Keratinocyte (primary cell): ENCODE results near the gene KRTAP5-8. TPM values are rescaled to one million over a fixed set of nuclear protein-coding genes. Genes with fewer than 3 reads are reported as not detected.

Experiments
- DNase-seq: peaks from one replicate; pipeline ENCODE4 v3.0.0-alpha.2; 2011; ENCODE audit warnings: low read depth, missing footprints, low spot score
- FAIRE-seq: peaks from 2 replicates; lab custom pipeline; 2011; peaks lifted over from hg19 to GRCh38; lab: Jason Lieb, UNC
- H2AFZ ChIP-seq: 2 replicates; pipeline ENCODE4 v1.6.0; 2012; ENCODE audit warnings: low read length, control low read depth, inconsistent platforms; ENCODE audit not compliant: control insufficient read depth
- H3K27ac ChIP-seq: 2 replicates; pipeline ENCODE4 v1.5.1; 2011; ENCODE audit warnings: low read length; ENCODE audit not compliant: control insufficient read depth, insufficient read depth
- H3K27me3 ChIP-seq: 3 replicates; pipeline ENCODE4 v1.6.0; 2011; ENCODE audit warnings: low read length; ENCODE audit not compliant: control insufficient read depth, insufficient read depth; ENCODE audit errors: extremely low read depth
- H3K36me3 ChIP-seq, 2 experiments: 2 replicates in 1 of 2; 3 replicates in 1 of 2; pipeline ENCODE4 v1.5.1; 2011; ENCODE audit warnings: low read length in 2 of 2, mild to moderate bottlenecking in 1 of 2; ENCODE audit not compliant: control insufficient read depth in 2 of 2, insufficient read depth in 2 of 2; ENCODE audit errors: extremely low read depth in 1 of 2
- H3K4me1 ChIP-seq: 3 replicates; pipeline ENCODE4 v1.5.1; 2011; ENCODE audit warnings: low read length; ENCODE audit not compliant: control insufficient read depth, insufficient read depth; ENCODE audit errors: extremely low read depth
- H3K4me2 ChIP-seq: 3 replicates; pipeline ENCODE4 v1.6.0; 2011; ENCODE audit warnings: low read depth, low read length; ENCODE audit not compliant: control insufficient read depth, insufficient read depth; ENCODE audit errors: extremely low read depth
- H3K4me3 ChIP-seq, 3 experiments: fragments of 200-600 bp in 1 of 3; sonication (generic) in 1 of 3; 2 replicates in 2 of 3; 3 replicates in 1 of 3; pipeline ENCODE4 v1.5.1; 2011 to 2016; ENCODE audit warnings: low read length in 3 of 3, mild to moderate bottlenecking in 3 of 3, control low read depth in 2 of 3, inconsistent platforms in 1 of 3, low read depth in 1 of 3, mixed read lengths in 1 of 3, mixed run types in 1 of 3, moderate library complexity in 1 of 3; ENCODE audit not compliant: control insufficient read depth in 2 of 3, insufficient read depth in 2 of 3; ENCODE audit errors: extremely low read depth in 1 of 3
- H3K79me2 ChIP-seq: 2 replicates; pipeline ENCODE4 v1.6.0; 2012; ENCODE audit warnings: low read length; ENCODE audit not compliant: control insufficient read depth, insufficient read depth
- H3K9ac ChIP-seq: 3 replicates; pipeline ENCODE4 v1.6.0; 2011; ENCODE audit warnings: low read length; ENCODE audit not compliant: control insufficient read depth, insufficient read depth; ENCODE audit errors: extremely low read depth
- H3K9me1 ChIP-seq: 3 replicates; pipeline ENCODE4 v1.6.0; 2011; ENCODE audit warnings: low read length; ENCODE audit not compliant: control insufficient read depth, insufficient read depth; ENCODE audit errors: extremely low read depth
- H3K9me3 ChIP-seq: 2 replicates; pipeline ENCODE4 v1.5.1; 2012; ENCODE audit warnings: low read depth, low read length; ENCODE audit not compliant: control insufficient read depth
- H4K20me1 ChIP-seq: 3 replicates; pipeline ENCODE4 v1.6.0; 2011; ENCODE audit warnings: low read length; ENCODE audit not compliant: control insufficient read depth, insufficient read depth; ENCODE audit errors: extremely low read depth
- CTCF ChIP-seq, 3 experiments: IDR thresholded peaks in 1 of 3; conservative IDR thresholded peaks in 1 of 3; optimal IDR thresholded peaks in 1 of 3; 2 replicates in 2 of 3; 3 replicates in 1 of 3; pipeline versions ENCODE3 to v1.5.1; 2011; ENCODE audit warnings: low read length in 3 of 3, mild to moderate bottlenecking in 3 of 3, moderate library complexity in 2 of 3, control low read depth in 1 of 3, inconsistent platforms in 1 of 3; ENCODE audit not compliant: insufficient read depth in 2 of 3; ENCODE audit errors: extremely low read depth in 1 of 3
- EZH2 ChIP-seq: IDR thresholded peaks from one replicate; pipeline ENCODE4 v1.6.1; 2012; ENCODE audit warnings: inconsistent platforms, mild to moderate bottlenecking, low read length, moderate library complexity
- dilution Hi-C: fragments of 300-500 bp; cut with MboI; formaldehyde crosslinking; loops from one replicate; pipeline ENCODE4 v1.7.0; 2020; ENCODE audit warnings: low sequenced_read_pairs; ENCODE audit not compliant: extremely low pct_ligation_motif_present
- polyA plus RNA-seq, 5 experiments: library from polyadenylated mRNA; depleted of rRNA in 3 of 5; stranded (reverse) in 3 of 5; stranded (forward) in 1 of 5; unstranded in 1 of 5; fragments of >200 nt; gene quantifications; 1 replicate in 1 of 5; 2 replicates in 3 of 5; 3 replicates in 1 of 5; pipeline versions ENCODE4 v1.2.1 to v1.2.3, GENCODE V29; 2011 to 2012; ENCODE audit warnings: missing spikeins in 2 of 5, low read depth in 1 of 5, low replicate concordance in 1 of 5

KRTAP5-8 gene
- polyA plus RNA-seq, 1 donor (not counting 4 experiments of a cell fraction or from before 2014, with no cell fraction given) = not detected

- H3K9me3 ChIP-seq = no peaks in the 10 kb centered on the region
- no peak overlapping the region for H2AFZ ChIP-seq
- H3K27me3 ChIP-seq = no peaks in the 10 kb centered on the region
- no peaks in the 10 kb centered on the region for H3K79me2 ChIP-seq
- FAIRE-seq (no peak), DNase-seq (no peak)
- H3K36me3 ChIP-seq = peaks cover 14 to 31% of the 10 kb centered on the region in 2 experiments
- dilution Hi-C loops = no loop called here
- no peaks in the 10 kb centered on the region for H3K4me1 ChIP-seq
- H3K4me3 ChIP-seq = no peak overlapping the region
- H3K9me1 ChIP-seq = no peaks in the 10 kb centered on the region
- H3K4me2 ChIP-seq = no peak overlapping the region
- H4K20me1 ChIP-seq = no peaks in the 10 kb centered on the region
- TF ChIP-seq EZH2 (no peak), CTCF (optimal IDR thresholded peaks at IDR 0.05 in 1 of 3, IDR thresholded peaks at IDR 0.05 in 1 of 3, conservative IDR thresholded peaks at IDR 0.05 in 1 of 3; ENCODE audit: extremely low read depth in 1 of 3, insufficient read depth in 2 of 3, low read length in 3 of 3) (no peak)
- no peak overlapping the region for H3K27ac ChIP-seq
- H3K9ac ChIP-seq = no peak overlapping the region
Observed at GRCh38 chr11:71502026-71502425, 35.8 kb upstream of the KRTAP5-8 start.

DNA sequence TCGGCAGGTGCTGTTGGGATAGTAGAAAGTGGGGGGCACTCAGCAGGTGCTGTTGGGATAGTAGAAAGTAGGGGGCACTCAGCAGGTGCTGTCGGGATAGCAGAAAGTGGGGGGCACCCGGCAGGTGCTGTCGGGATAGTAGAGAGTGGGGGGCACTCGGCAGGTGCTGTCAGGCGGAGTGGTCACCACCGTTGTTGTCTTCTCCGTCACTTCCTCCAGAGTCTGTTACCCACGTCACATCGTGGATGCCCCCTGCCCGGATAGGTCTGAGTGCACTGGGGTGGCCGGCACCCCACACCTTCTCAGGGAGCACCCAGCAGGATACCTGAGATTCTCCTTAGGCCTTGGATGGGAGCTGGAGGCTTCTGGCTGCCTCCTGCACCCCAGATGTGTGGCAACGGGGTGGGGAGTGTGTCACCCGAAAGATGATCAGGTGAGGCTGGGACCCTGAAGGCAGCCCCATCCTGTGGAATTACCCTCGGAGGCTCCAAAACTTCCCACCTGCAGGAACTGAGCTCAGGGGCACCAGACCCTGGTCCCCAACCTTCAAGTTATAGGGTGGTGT is 34.9 kb upstream of the KRTAP5-8 start:
- H3K27ac ChIP-seq = no peak overlapping the region
- no peaks in the 10 kb centered on the region for H3K27me3 ChIP-seq
- no peaks in the 10 kb centered on the region for H3K9me3 ChIP-seq
- no peak overlapping the region for H2AFZ ChIP-seq
- H3K4me2 ChIP-seq = no peak overlapping the region
- H3K36me3 ChIP-seq = peaks cover 7 to 30% of the 10 kb centered on the region in 2 experiments
- FAIRE-seq (no peak), DNase-seq (no peak)
- no peaks in the 10 kb centered on the region for H4K20me1 ChIP-seq
- H3K4me1 ChIP-seq = no peaks in the 10 kb centered on the region
- dilution Hi-C loops = no loop called here
- no peak overlapping the region for H3K9ac ChIP-seq
- TF ChIP-seq CTCF (optimal IDR thresholded peaks at IDR 0.05 in 1 of 3, IDR thresholded peaks at IDR 0.05 in 1 of 3, conservative IDR thresholded peaks at IDR 0.05 in 1 of 3; ENCODE audit: extremely low read depth in 1 of 3, insufficient read depth in 2 of 3, low read length in 3 of 3) = no peak
- no peak for TF ChIP-seq EZH2
- H3K4me3 ChIP-seq = no peak overlapping the region
- no peaks in the 10 kb centered on the region for H3K9me1 ChIP-seq
- no peaks in the 10 kb centered on the region for H3K79me2 ChIP-seq
